Adrenal gland (tissue), 12 donors: ENCODE measurements around the gene SAMD11. TPM values are rescaled to one million over a fixed set of nuclear protein-coding genes. Genes with fewer than 3 reads are reported as not detected.
"Not testable (repeated sequence)": the region's sequence is repeated elsewhere in the genome, so short reads cannot be mapped to it uniquely, and the experiment has no call there.

ENCODE experiments used
- DNase-seq, 7 donors: peaks; one replicate each; pipeline ENCODE4 v3.0.0-alpha.2; 2019 to 2020
- H3K27ac ChIP-seq, 5 donors: fragments of 200-600 bp; sonication (generic) in 4 of 5; 1 replicate in 3 of 5; 2 replicates in 2 of 5; pipeline versions ENCODE4 v1.5.1 to v1.8.0; 2016 to 2020; ENCODE audit warnings: mild to moderate bottlenecking in 1 of 5
- H3K27me3 ChIP-seq: fragments of 200-600 bp; 2 replicates; pipeline ENCODE4 v1.8.0; 2021
- H3K36me3 ChIP-seq, 2 donors: fragments of 200-600 bp; replicated peaks in 1 of 2; 1 replicate in 1 of 2; 2 replicates in 1 of 2; pipeline versions ENCODE4 v1.5.1 to v1.8.0; 2018 to 2022
- H3K4me1 ChIP-seq, 2 donors: fragments of 200-600 bp; replicated peaks in 1 of 2; 1 replicate in 1 of 2; 2 replicates in 1 of 2; pipeline versions ENCODE4 v1.5.1 to v1.8.0; 2018 to 2021
- H3K4me3 ChIP-seq, 4 donors: fragments of 200-600 bp; sonication (generic) in 3 of 4; one replicate each; pipeline ENCODE4 v1.5.1; 2016 to 2018
- H3K9me3 ChIP-seq, 3 donors: fragments of 200-600 bp; sonication (generic) in 1 of 3; replicated peaks in 1 of 3; 1 replicate in 2 of 3; 2 replicates in 1 of 3; pipeline versions ENCODE4 v1.5.1 to v1.8.0; 2016 to 2021
- CTCF ChIP-seq, 6 experiments: fragments of 450-650 bp in 4 of 6; fragments of 200-600 bp in 2 of 6; sonication (generic) in 1 of 6; IDR thresholded peaks; 1 replicate in 5 of 6; 2 replicates in 1 of 6; pipeline versions ENCODE4 v1.5.1 to v1.8.0; 2016 to 2021; ENCODE audit warnings: antibody characterized with exemption in 6 of 6, mild to moderate bottlenecking in 2 of 6, moderate library complexity in 1 of 6
- POLR2A ChIP-seq, 2 donors: fragments of 450-650 bp; IDR thresholded peaks; one replicate each; pipeline ENCODE4 v1.6.1; 2017; ENCODE audit warnings: antibody characterized with exemption in 2 of 2, mild to moderate bottlenecking in 2 of 2, moderate library complexity in 1 of 2
- WGBS, 4 donors: extraction: QIAGEN DNeasy Blood & Tissue Kit in 2 of 4; methylation state at CpG; one replicate each; pipeline versions ENCODE4 v1.1.5 to v1.1.7; 2013 to 2017; 5-methylcytosine and 5-hydroxymethylcytosine counted together
- intact Hi-C, 2 donors: fragments of 100-400 bp; cut with DNase I; formaldehyde crosslinking; loops; one replicate each; pipeline versions ENCODE4 v1.14.1 to v1.15.0; 2022 to 2023
- polyA plus RNA-seq, 3 donors: library from polyadenylated mRNA; stranded (reverse); fragments of 200-250 nt in 2 of 3; fragments of 350-450 nt in 1 of 3; fragmentation: Illumina TruSeq in 1 of 3; extraction: RNeasy Lipid Tissue Mini Kit (QIAGEN cat#74804) in 1 of 3; gene quantifications; one replicate each; pipeline ENCODE4 v1.2.3, GENCODE V29; 2013 to 2014
- total RNA-seq, 9 donors: library from RNA; depleted of rRNA in 4 of 9; stranded (reverse); fragments of >200 nt in 4 of 9; fragments of 120-200 nt in 1 of 9; fragmentation: NEBNext Ultra II Directional in 1 of 9; extraction: Animal tissue kit (Norgen Biotek cat#: 25700) in 1 of 9; gene quantifications; one replicate each; pipeline versions ENCODE4 v1.1.0 to v1.2.4, GENCODE V29; 2013 to 2023
- donor health status: healthy with polysubstance abuse.
- donor health status: Bipolar disorder and iron deficiency.
- donor health status: DM: yes; HTN: yes; CAD: no.
- donor health status: DM: no; HTN: no; CAD: no.
- donor health status: DM: no; HTN: no; CAD: no.
- donor health status: DM: yes; HTN: yes; CAD: no.

Gene SAMD11
- total and polyA plus RNA-seq, 12 donors = 1.8 to 96.6 (median 16.7) TPM

GRCh38 chr1:983798-984475 is 60.2 kb downstream of the SAMD11 start:
- Histone ChIP-seq H3K36me3 (no peaks in the 10 kb centered on the region), H3K27ac (no peak overlapping the region), H3K27me3 (peaks cover 25% of the 10 kb centered on the region), H3K4me1 (no peaks in the 10 kb centered on the region), H3K4me3 (no peak overlapping the region), H3K9me3 (no peaks in the 10 kb centered on the region)
- intact Hi-C loops = loop anchor here (2.0 to 10.0 kb wide), 2 partner anchors 79 to 311 kb away; no protein-coding TSS in a partner anchor
- WGBS, 4 donors = 7 to 29% (median 16%) methylated on average over 6 to 29 of the region's 29 CpGs
- DNase-seq = peak in 2 of 7 donors; percentile 48 to 54
- TF ChIP-seq CTCF (IDR thresholded peaks at IDR 0.05) (peak; percentile 51 to 92 (median 62)), POLR2A (IDR thresholded peaks at IDR 0.05) (no peak)

- H3K27me3 ChIP-seq = peaks cover 25% of the 10 kb centered on the region
- H3K27ac ChIP-seq = no peak overlapping the region
- H3K4me1 ChIP-seq = no peaks in the 10 kb centered on the region
- H3K9me3 ChIP-seq = no peaks in the 10 kb centered on the region
- H3K4me3 ChIP-seq = no peak overlapping the region
- DNase-seq = no peak
- no peak for TF ChIP-seq POLR2A (IDR thresholded peaks at IDR 0.05)
- TF ChIP-seq CTCF (IDR thresholded peaks at IDR 0.05) = peak in 1 of 6 experiments; percentile 47
- WGBS, 4 donors = 47 to 57% (median 53%) methylated on average over 12 of the region's 12 CpGs
- intact Hi-C loops = loop anchor here (2.0 to 10.0 kb wide), 2 partner anchors 78 to 310 kb away; no protein-coding TSS in a partner anchor
- H3K36me3 ChIP-seq = no peaks in the 10 kb centered on the region
Measured at GRCh38 chr1:984476-984814, 60.7 kb downstream of the SAMD11 start.

- H3K27me3 ChIP-seq = peaks cover 25% of the 10 kb centered on the region
- H3K36me3 ChIP-seq = no peaks in the 10 kb centered on the region
- H3K27ac ChIP-seq = no peak overlapping the region
- TF ChIP-seq POLR2A (IDR thresholded peaks at IDR 0.05) (no peak), CTCF (IDR thresholded peaks at IDR 0.05) (no peak)
- H3K9me3 ChIP-seq = no peaks in the 10 kb centered on the region
- intact Hi-C loops = loop anchor here (2.0 to 10.0 kb wide), 2 partner anchors 78 to 310 kb away; no protein-coding TSS in a partner anchor
- no peak for DNase-seq
- 65 to 70% (median 69%) methylated on average over 13 of the region's 13 CpGs for WGBS, 4 donors
- H3K4me1 ChIP-seq = no peaks in the 10 kb centered on the region
- no peak overlapping the region for H3K4me3 ChIP-seq
Measured at GRCh38 chr1:985126-985525, 61.4 kb downstream of the SAMD11 start.

- not testable (repeated sequence) for H3K27me3 ChIP-seq, H3K36me3 ChIP-seq, H3K9me3 ChIP-seq, H3K27ac ChIP-seq, DNase-seq, H3K4me3 ChIP-seq, H3K4me1 ChIP-seq
- intact Hi-C loops = loop anchor here in 1 of 2 donors (10.0 kb wide), 1 partner anchor 307 kb away; no protein-coding TSS in a partner anchor
- 75 to 85% (median 83%) methylated on average over 5 of the region's 5 CpGs for WGBS, 4 donors
Measured at GRCh38 chr1:988061-988460, 64.3 kb downstream of the SAMD11 start.

GRCh38 chr1:991275-991674 is 67.6 kb downstream of the SAMD11 start:
- WGBS, 4 donors = 83 to 95% (median 87%) methylated on average over 6 of the region's 6 CpGs
- intact Hi-C loops, H3K36me3 ChIP-seq, H3K9me3 ChIP-seq, H3K27ac ChIP-seq, H3K4me1 ChIP-seq, DNase-seq, H3K27me3 ChIP-seq, H3K4me3 ChIP-seq: not testable (repeated sequence)
